Upper lobe of left lung (tissue), 4 donors: ENCODE results near the gene COL8A1.

Experiments
- EP300 ChIP-seq, 4 donors: sonication (generic); formaldehyde crosslinking; IDR thresholded peaks; one replicate each; pipeline ENCODE4 v1.5.1; 2017; ENCODE audit warnings: antibody characterized with exemption in 4 of 4, control low read depth in 2 of 4
- POLR2A ChIP-seq, 4 donors: fragments of 450-650 bp; IDR thresholded peaks; one replicate each; pipeline ENCODE4 v1.5.1; 2016 to 2017; ENCODE audit warnings: antibody characterized with exemption in 4 of 4, mild to moderate bottlenecking in 2 of 4
- TF ChIP-seq, protein P1 (sequence below), 6 experiments: fragments of 450-650 bp in 4 of 6; fragments of 200-600 bp in 2 of 6; sonication (generic) in 2 of 6; IDR thresholded peaks; one replicate each; pipeline ENCODE4 v1.5.1; 2016 to 2019; ENCODE audit warnings: antibody characterized with exemption in 6 of 6

DNA sequence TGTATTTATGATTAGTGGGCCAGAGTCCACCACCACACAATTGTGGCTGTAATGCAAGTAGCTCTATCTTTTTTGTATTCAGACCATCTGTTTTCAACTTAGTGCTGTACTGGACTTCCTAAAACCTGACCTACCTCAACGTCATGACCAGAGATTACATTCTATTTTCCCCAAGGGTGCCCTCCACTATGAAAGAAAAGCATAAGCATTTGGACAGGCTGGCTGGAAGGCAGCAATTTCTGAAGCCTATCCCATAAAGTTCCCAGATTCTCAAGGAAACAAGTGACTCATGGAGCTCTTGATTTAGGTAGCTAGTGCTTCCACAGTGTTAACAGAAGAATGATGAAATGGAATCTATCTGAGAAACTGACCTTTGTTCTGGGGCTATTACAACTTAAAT, 75.8 kb downstream of the COL8A1 start:
- TF ChIP-seq, protein P1, sequence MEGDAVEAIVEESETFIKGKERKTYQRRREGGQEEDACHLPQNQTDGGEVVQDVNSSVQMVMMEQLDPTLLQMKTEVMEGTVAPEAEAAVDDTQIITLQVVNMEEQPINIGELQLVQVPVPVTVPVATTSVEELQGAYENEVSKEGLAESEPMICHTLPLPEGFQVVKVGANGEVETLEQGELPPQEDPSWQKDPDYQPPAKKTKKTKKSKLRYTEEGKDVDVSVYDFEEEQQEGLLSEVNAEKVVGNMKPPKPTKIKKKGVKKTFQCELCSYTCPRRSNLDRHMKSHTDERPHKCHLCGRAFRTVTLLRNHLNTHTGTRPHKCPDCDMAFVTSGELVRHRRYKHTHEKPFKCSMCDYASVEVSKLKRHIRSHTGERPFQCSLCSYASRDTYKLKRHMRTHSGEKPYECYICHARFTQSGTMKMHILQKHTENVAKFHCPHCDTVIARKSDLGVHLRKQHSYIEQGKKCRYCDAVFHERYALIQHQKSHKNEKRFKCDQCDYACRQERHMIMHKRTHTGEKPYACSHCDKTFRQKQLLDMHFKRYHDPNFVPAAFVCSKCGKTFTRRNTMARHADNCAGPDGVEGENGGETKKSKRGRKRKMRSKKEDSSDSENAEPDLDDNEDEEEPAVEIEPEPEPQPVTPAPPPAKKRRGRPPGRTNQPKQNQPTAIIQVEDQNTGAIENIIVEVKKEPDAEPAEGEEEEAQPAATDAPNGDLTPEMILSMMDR (IDR thresholded peaks at IDR 0.05), result no peak
- TF ChIP-seq POLR2A (IDR thresholded peaks at IDR 0.05), result no peak
- no peak for TF ChIP-seq EP300 (IDR thresholded peaks at IDR 0.05)
